HCT116 (cell line): ENCODE measurements around the gene THADA. TPM values are rescaled to one million over a fixed set of nuclear protein-coding genes. Genes with fewer than 3 reads are reported as not detected.
"Not testable (repeated sequence)": the region's sequence is repeated elsewhere in the genome, so short reads cannot be mapped to it uniquely, and the experiment has no call there.

Experiments
- ATAC-seq: fragments of 200-7000 bp; cut with Tn5 transposase; 2 replicates; pipeline ENCODE4 v1.9.1; 2020; ENCODE audit warnings: mild to moderate bottlenecking, moderate library complexity
- BruUV-seq: library from RNA; stranded (reverse); fragments of 400-500 nt; replicated peaks from 2 replicates; lab custom pipeline; 2021; lab: Mats Ljungman, UMichigan
- CTCF ChIA-PET: fragments of 300-600 bp; sonication (Branson Sonifier 250); formaldehyde crosslinking; loops from one replicate; lab custom pipeline; 2021; ENCODE audit warnings: antibody characterized with exemption; lab: Charles Lee
- POLR2A ChIA-PET: fragments of 300-600, 350-600 bp; sonication (Branson Sonifier 250); formaldehyde crosslinking; loops from one replicate; lab custom pipeline; 2021; ENCODE audit warnings: antibody characterized with exemption; lab: Charles Lee
- RAD21 ChIA-PET, 2 experiments: fragments of 300-600 bp; sonication (Branson Sonifier 250); formaldehyde crosslinking; loops; one replicate each; lab custom pipeline; 2023; ENCODE audit warnings: low total read pairs in 2 of 2; ENCODE audit not compliant: uncharacterized antibody in 2 of 2, unreplicated experiment in 2 of 2, low non-redundant PET in 1 of 2; lab: Charles Lee
- DNase-seq: peaks from one replicate; pipeline ENCODE4 v3.0.0-alpha.2; 2010; ENCODE audit warnings: low read depth, low spot score
- H2AFZ ChIP-seq: fragments of 200-600 bp; shearing (Covaris generic), sonication (generic); 2 replicates; pipeline ENCODE4 v1.6.1; 2017; ENCODE audit warnings: low read depth, mixed run types, mixed read lengths, antibody characterized with exemption, low read length; ENCODE audit not compliant: poor library complexity, severe bottlenecking
- H3K27ac ChIP-seq: 2 replicates; pipeline ENCODE4 v1.5.1; 2012; ENCODE audit warnings: low read depth, low read length
- H3K27me3 ChIP-seq: fragments of 200-600 bp; sonication (generic); 2 replicates; pipeline ENCODE4 v1.6.1; 2016; ENCODE audit warnings: mixed run types, low read length, mixed read lengths; ENCODE audit not compliant: insufficient read depth
- H3K36me3 ChIP-seq, 2 experiments: fragments of 200-500 bp in 1 of 2; fragments of 200-600 bp in 1 of 2; sonication (Bioruptor generic) in 1 of 2; sonication (generic) in 1 of 2; 2 replicates each; pipeline versions ENCODE4 v1.5.1 to v1.6.1; 2014 to 2016; ENCODE audit warnings: low read length in 2 of 2, inconsistent platforms in 1 of 2, mixed read lengths in 1 of 2, mixed run types in 1 of 2; ENCODE audit not compliant: insufficient read depth in 2 of 2, control insufficient read depth in 1 of 2
- H3K4me1 ChIP-seq, 2 experiments: fragments of 200-600 bp in 1 of 2; sonication (generic) in 1 of 2; 2 replicates each; pipeline versions ENCODE4 v1.5.1 to v1.6.1; 2012 to 2017; ENCODE audit warnings: low read length in 2 of 2, inconsistent platforms in 1 of 2, mild to moderate bottlenecking in 1 of 2, mixed read lengths in 1 of 2, mixed run types in 1 of 2, moderate library complexity in 1 of 2; ENCODE audit not compliant: insufficient read depth in 2 of 2, control insufficient read depth in 1 of 2
- H3K4me2 ChIP-seq: fragments of 200-600 bp; sonication (generic); 2 replicates; pipeline ENCODE4 v1.6.1; 2017; ENCODE audit warnings: mixed run types, low read length, mixed read lengths
- H3K4me3 ChIP-seq, 2 experiments: fragments of 200-600 bp in 1 of 2; sonication (generic) in 1 of 2; replicated peaks in 1 of 2; 2 replicates each; pipeline ENCODE4 v1.5.1; 2011 to 2016; ENCODE audit warnings: low read length in 2 of 2, control low read depth in 1 of 2, low read depth in 1 of 2, mild to moderate bottlenecking in 1 of 2, mixed read lengths in 1 of 2, mixed run types in 1 of 2
- H3K79me2 ChIP-seq: fragments of 200-600 bp; sonication (generic); 2 replicates; pipeline ENCODE4 v1.6.1; 2017; ENCODE audit warnings: mild to moderate bottlenecking, mixed run types, low read length, moderate library complexity, mixed read lengths; ENCODE audit not compliant: insufficient read depth
- H3K9ac ChIP-seq: fragments of 200-600 bp; sonication (generic); 2 replicates; pipeline ENCODE4 v1.6.1; 2016; ENCODE audit warnings: low read length, mixed read lengths
- H3K9me2 ChIP-seq: fragments of 200-600 bp; sonication (generic), shearing (Covaris generic); 2 replicates; pipeline ENCODE4 v1.6.1; 2017; ENCODE audit warnings: mixed run types, mild to moderate bottlenecking, moderate library complexity; ENCODE audit not compliant: insufficient read depth
- H3K9me3 ChIP-seq, 2 experiments: fragments of 200-500 bp in 1 of 2; fragments of 200-600 bp in 1 of 2; sonication (Bioruptor generic) in 1 of 2; sonication (generic) in 1 of 2; 2 replicates each; pipeline ENCODE4 v1.6.1; 2014 to 2017; ENCODE audit warnings: low read length in 2 of 2, mixed read lengths in 2 of 2, inconsistent platforms in 1 of 2, low read depth in 1 of 2, mild to moderate bottlenecking in 1 of 2, mixed run types in 1 of 2, moderate library complexity in 1 of 2; ENCODE audit not compliant: control insufficient read depth in 1 of 2, insufficient read depth in 1 of 2
- H4K20me1 ChIP-seq: fragments of 200-600 bp; sonication (generic), shearing (Covaris generic); 2 replicates; pipeline ENCODE4 v1.6.1; 2017; ENCODE audit warnings: mixed run types, mild to moderate bottlenecking, moderate library complexity; ENCODE audit not compliant: insufficient read depth
- FOSL1 ChIP-seq: IDR thresholded peaks from 2 replicates; pipeline ENCODE4 v1.6.1; 2012; ENCODE audit warnings: low read depth
- MAX ChIP-seq: IDR thresholded peaks from 2 replicates; pipeline ENCODE4 v1.6.1; 2012
- POLR2AphosphoS5 ChIP-seq: IDR thresholded peaks from 2 replicates; pipeline ENCODE4 v1.6.1; 2011; ENCODE audit warnings: mild to moderate bottlenecking, low read depth, low read length, moderate library complexity
- REST ChIP-seq: IDR thresholded peaks from 2 replicates; pipeline ENCODE4 v1.6.1; 2012; ENCODE audit warnings: low read depth
- SRF ChIP-seq: IDR thresholded peaks from 2 replicates; pipeline ENCODE4 v1.6.1; 2012; ENCODE audit warnings: low read depth
- TCF7L2 ChIP-seq: IDR thresholded peaks from 2 replicates; pipeline ENCODE4 v1.7.0; 2011; ENCODE audit warnings: borderline replicate concordance, inconsistent platforms; ENCODE audit not compliant: insufficient read depth, insufficient read length; ENCODE audit errors: extremely low read depth
- ZBTB33 ChIP-seq: IDR thresholded peaks from 2 replicates; pipeline ENCODE4 v1.6.1; 2011; ENCODE audit warnings: mild to moderate bottlenecking, low read length, moderate library complexity; ENCODE audit not compliant: insufficient replicate concordance; ENCODE audit errors: extremely low read depth
- intact Hi-C: fragments of 100-400 bp; cut with micrococcal nuclease; formaldehyde crosslinking; loops from 2 replicates; pipeline ENCODE4 v1.10.0; 2022
- total RNA-seq: library from RNA; stranded (reverse); gene quantifications from one replicate; pipeline ENCODE4 v1.2.1, GENCODE V29; 2021; ENCODE audit not compliant: unreplicated experiment

THADA gene
- total RNA-seq, 1 experiment from 2014 or later, result 30.7 TPM

- no peaks in the 10 kb centered on the region for H3K79me2 ChIP-seq
- TF ChIP-seq REST (no peak), FOSL1 (no peak), POLR2AphosphoS5 (no peak), SRF (no peak), TCF7L2 (no peak), MAX (no peak), ZBTB33 (no peak)
- no peaks in the 10 kb centered on the region for H3K27me3 ChIP-seq
- no peaks in the 10 kb centered on the region for H3K36me3 ChIP-seq
- ChIA-PET POLR2A (interaction anchor here (1.4 kb wide), 1 partner anchor 12 kb away, joined by 4 read pairs; no protein-coding TSS in a partner anchor), RAD21 (no interaction called here), CTCF (no interaction called here)
- intact Hi-C loops, result no loop called here
- no peak overlapping the region for H3K4me2 ChIP-seq
- H3K27ac ChIP-seq, result no peak overlapping the region
- H3K9me2 ChIP-seq, result no peaks in the 10 kb centered on the region
- peaks cover 34 to 45% of the 10 kb centered on the region in 2 experiments for H3K4me1 ChIP-seq
- no peak overlapping the region for H3K9ac ChIP-seq
- no peaks in the 10 kb centered on the region for H3K9me3 ChIP-seq
- H3K4me3 ChIP-seq, result no peak overlapping the region
- ATAC-seq, result no peak
- DNase-seq, result no peak
- no peak overlapping the region for H2AFZ ChIP-seq
- no TSS peak for BruUV-seq
- no peaks in the 10 kb centered on the region for H4K20me1 ChIP-seq
These were observed 405.4 kb downstream of the THADA start for GRCh38 chr2:43190311-43191052.

GRCh38 chr2:43189861-43190260, 406.0 kb downstream of the THADA start:
- peaks cover 33 to 45% of the 10 kb centered on the region in 2 experiments for H3K4me1 ChIP-seq
- CTCF ChIA-PET, H3K79me2 ChIP-seq, RAD21 ChIA-PET, H3K9me3 ChIP-seq, H3K4me2 ChIP-seq, intact Hi-C loops, H3K27ac ChIP-seq, H3K27me3 ChIP-seq, H4K20me1 ChIP-seq, H3K9me2 ChIP-seq, H3K9ac ChIP-seq, BruUV-seq, H3K4me3 ChIP-seq, DNase-seq, H2AFZ ChIP-seq, H3K36me3 ChIP-seq, ATAC-seq: not testable (repeated sequence)
- POLR2A ChIA-PET, result interaction anchor here (0.7 to 1.4 kb wide), 2 partner anchors 12 to 28 kb away, joined by 3 to 4 read pairs; no protein-coding TSS in a partner anchor
